Muscle layer of duodenum (tissue), 2 donors: ENCODE results near the gene KCNF1.

Experiments used
- H3K27ac ChIP-seq: one replicate; pipeline ENCODE4 v1.7.0; 2013; ENCODE audit warnings: mild to moderate bottlenecking, low read length
- H3K27me3 ChIP-seq: one replicate; pipeline ENCODE4 v1.7.0; 2013; ENCODE audit warnings: low read depth, mild to moderate bottlenecking, control low read depth, low read length
- H3K36me3 ChIP-seq, 2 donors: one replicate each; pipeline ENCODE4 v1.7.0; 2013; ENCODE audit warnings: low read length in 2 of 2, control low read depth in 1 of 2, mild to moderate bottlenecking in 1 of 2; ENCODE audit not compliant: insufficient read depth in 2 of 2, control insufficient read depth in 1 of 2
- H3K4me1 ChIP-seq, 2 donors: one replicate each; pipeline ENCODE4 v1.7.0; 2013; ENCODE audit warnings: low read length in 2 of 2, mild to moderate bottlenecking in 2 of 2, control low read depth in 1 of 2, moderate library complexity in 1 of 2; ENCODE audit not compliant: insufficient read depth in 2 of 2, control insufficient read depth in 1 of 2
- H3K4me3 ChIP-seq, 2 donors: one replicate each; pipeline ENCODE4 v1.7.0; 2013; ENCODE audit warnings: low read length in 2 of 2, low read depth in 1 of 2, mild to moderate bottlenecking in 1 of 2
- H3K9me3 ChIP-seq, 2 donors: one replicate each; pipeline ENCODE4 v1.7.0; 2013; ENCODE audit warnings: low read length in 2 of 2, control low read depth in 1 of 2, mild to moderate bottlenecking in 1 of 2; ENCODE audit not compliant: control insufficient read depth in 1 of 2
- donor health status: healthy.

The KCNF1 gene

DNA sequence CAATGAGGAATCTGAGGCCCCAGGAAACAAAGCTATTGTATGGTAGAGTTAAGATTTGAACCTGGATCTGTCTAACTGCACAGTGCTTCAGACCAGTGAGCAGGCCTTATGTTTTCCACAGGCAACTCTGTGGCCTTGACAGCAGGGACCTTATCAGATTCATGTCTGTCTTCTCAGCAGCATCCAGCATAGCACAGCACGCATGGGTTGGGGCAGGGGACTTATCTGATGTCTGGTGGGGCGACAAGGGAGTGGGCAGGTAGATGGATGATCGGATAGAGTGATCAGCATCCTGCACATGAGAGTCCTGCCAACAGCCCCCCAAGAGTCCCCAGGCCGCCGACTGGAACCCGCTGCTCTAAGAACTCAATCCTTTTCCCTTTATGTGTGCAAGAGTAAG lies 28.7 kb upstream of the KCNF1 start:
- H3K4me3 ChIP-seq: no peak overlapping the region
- H3K27ac ChIP-seq: no peak overlapping the region
- no peaks in the 10 kb centered on the region for H3K27me3 ChIP-seq
- H3K9me3 ChIP-seq: no peaks in the 10 kb centered on the region
- no peaks in the 10 kb centered on the region for H3K4me1 ChIP-seq
- H3K36me3 ChIP-seq: no peaks in the 10 kb centered on the region

DNA sequence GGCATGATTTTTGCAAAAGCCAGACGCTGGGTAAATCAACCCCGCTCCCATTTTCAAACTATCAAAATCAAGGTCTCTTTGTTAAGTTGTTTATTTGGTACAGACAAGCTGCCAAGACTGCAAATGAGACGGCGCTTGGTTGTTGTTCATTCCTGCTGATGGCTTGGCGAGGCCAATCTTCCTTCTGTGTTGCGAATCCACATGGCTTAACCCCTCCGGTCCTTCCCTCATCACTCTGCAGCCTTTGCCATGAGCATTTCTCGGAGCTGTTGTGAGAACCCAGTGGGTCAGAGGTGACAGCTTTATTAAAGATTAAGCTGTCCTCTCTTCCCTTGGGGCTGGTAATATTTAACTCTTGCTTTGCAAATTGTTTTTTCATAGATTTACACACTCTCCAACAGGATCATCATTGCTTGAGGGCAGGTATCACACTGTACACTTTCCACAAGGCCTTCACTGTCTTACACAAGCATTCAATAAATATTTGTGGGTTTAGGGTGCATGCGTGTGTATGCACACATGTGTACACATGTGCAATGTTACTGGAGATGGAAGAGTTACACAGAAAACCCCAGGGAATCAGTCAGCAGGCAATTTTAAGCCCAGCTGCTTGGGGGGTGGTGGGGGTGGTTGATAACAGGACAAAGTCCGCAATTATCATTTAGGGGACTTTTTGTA lies 27.8 kb upstream of the KCNF1 start:
- Histone ChIP-seq H3K36me3 (no peaks in the 10 kb centered on the region), H3K27ac (no peak overlapping the region), H3K4me3 (no peak overlapping the region), H3K4me1 (no peaks in the 10 kb centered on the region), H3K27me3 (peaks cover 4% of the 10 kb centered on the region), H3K9me3 (no peaks in the 10 kb centered on the region)

DNA sequence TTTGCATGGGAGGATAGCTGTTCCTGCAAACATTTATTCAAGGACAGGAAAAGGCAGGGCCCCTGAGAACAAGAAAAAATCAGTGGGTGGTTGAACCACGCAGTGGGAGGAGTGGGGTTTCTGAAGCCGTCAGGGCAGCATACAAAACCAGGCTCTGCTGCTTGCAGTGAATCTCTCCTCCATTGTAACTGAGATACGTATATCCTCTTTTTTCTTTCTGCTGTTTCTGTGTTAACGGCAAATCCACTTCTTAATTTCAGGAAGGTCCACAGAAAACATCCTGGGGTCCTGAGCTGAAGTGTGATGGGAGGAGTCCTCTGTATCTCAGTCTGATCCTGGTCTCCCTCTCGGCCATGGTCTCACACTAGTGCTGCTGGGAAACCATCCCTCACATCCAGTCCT lies 27.2 kb upstream of the KCNF1 start:
- Histone ChIP-seq H3K27me3 (peaks cover 4% of the 10 kb centered on the region), H3K27ac (no peak overlapping the region), H3K4me1 (no peaks in the 10 kb centered on the region), H3K36me3 (no peaks in the 10 kb centered on the region), H3K9me3 (no peaks in the 10 kb centered on the region), H3K4me3 (no peak overlapping the region)

DNA sequence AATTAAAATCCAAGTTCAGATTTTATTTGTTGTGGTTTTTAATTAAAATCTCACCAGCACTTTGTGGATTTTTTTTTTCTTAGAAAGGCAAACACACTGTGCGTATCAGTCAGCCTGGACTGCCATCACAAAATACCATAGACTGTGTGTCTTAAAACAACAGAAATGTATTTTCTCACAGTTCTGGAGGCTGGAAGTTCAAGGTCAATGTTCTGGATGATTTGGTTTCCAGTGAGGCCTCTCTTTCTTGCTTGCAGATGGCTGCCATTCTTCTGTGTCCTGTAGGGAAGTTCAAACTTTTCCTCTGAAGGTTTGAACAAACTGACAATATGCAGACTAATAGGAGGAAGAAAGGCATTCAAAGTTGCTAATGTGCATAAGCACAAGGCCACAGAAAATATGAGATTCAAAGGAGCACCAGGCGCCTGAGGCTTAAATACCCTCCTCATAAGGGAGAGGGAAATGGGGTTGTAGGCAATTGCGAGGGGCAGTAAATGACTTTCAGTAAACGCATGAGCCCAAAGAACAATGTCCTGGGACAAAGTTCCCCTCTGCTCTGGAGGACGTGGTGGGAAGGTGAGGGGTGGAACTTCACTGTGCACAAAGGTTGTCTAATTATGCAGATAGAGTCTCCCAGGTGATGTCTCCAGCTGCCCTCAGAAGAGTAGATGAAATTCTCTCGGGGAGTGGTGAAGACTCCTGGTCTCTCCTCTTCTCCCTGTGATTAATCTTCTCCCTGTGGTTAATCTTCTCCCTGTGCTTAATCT lies 26.5 kb upstream of the KCNF1 start:
- Histone ChIP-seq H3K27me3 (peaks cover 4% of the 10 kb centered on the region), H3K4me3 (no peak overlapping the region), H3K9me3 (no peaks in the 10 kb centered on the region), H3K27ac (no peak overlapping the region), H3K36me3 (no peaks in the 10 kb centered on the region), H3K4me1 (no peaks in the 10 kb centered on the region)

DNA sequence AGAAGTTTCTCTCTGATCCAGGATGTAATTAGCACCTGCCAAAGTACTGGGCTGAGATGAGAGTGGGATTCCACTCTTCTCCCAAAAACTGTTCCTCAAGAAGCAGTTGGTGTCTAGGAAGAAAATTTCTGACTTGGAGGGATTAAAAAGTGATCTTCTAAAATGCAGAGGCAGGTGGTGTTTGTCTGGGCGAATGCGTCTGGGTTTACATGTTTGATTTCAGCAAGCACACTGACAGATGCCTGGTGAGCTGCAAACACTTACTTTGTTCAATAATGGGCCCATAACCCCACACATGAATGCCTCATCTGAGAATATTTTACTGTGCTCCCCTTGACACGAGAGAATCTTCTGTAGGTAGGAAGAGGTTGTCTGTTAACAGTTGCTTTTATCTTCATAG lies 24.3 kb upstream of the KCNF1 start:
- Histone ChIP-seq H3K4me3 (no peak overlapping the region), H3K27me3 (peaks cover 4% of the 10 kb centered on the region), H3K27ac (no peak overlapping the region), H3K4me1 (no peaks in the 10 kb centered on the region), H3K9me3 (no peaks in the 10 kb centered on the region), H3K36me3 (no peaks in the 10 kb centered on the region)

DNA sequence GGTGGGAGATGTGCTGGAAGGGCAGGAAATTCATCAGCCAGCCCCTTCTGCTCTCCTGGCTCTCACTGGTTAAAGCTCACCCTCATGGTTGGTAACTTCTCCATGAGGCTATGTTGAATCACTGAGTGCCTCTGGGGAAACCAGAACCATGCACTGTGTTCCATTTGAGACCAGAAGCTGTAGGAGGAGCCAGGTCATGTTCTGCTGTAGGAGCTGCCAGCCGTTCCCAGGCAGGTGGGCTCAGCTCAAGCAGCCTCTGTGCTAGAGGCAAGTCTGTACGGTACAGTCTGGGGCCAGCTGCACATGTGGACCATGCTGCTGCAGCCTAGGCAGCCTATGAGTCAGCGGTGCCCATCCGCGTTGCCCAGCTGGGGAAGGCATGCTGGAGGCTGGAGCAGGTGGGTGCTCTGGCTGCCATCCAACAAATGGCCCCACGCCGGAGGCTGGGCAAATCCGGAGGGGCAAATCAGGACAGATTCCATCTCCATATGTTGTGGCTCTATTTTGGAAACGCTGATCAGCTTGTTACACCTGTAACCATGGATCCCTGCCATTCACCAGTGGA lies 22.0 kb upstream of the KCNF1 start:
- H3K27ac ChIP-seq: no peak overlapping the region
- H3K4me3 ChIP-seq: no peak overlapping the region
- no peaks in the 10 kb centered on the region for H3K4me1 ChIP-seq
- H3K36me3 ChIP-seq: no peaks in the 10 kb centered on the region
- H3K9me3 ChIP-seq: no peaks in the 10 kb centered on the region
- peaks cover 4% of the 10 kb centered on the region for H3K27me3 ChIP-seq

DNA sequence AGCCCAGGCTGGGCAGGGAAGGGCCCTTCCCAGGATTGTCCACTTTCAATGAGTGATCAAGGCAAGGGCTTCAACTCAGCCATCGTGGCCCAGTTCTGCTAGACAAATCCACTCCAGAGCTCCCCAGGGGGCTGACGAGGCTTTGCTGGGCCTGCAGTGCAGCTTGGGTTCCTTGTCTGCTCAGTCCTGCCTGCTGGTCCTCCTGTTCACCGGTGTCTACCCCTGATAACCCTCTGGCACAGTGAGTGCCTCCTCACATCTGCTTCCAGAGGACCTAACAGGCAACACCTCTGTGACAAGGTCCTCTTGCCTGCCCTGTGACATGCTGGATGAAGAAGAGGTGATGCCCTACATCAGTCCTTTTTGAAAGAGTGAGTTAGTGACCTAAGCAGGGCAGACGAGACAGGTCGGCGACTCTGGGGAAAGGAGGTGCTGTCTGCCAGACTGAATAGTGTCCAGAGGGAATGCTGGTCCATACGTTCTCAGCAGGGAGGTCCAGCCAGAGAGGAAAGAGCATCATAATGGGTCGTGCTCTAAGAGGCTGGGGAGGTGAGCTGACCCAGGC lies 20.9 kb upstream of the KCNF1 start:
- Histone ChIP-seq H3K4me3 (no peak overlapping the region), H3K9me3 (no peaks in the 10 kb centered on the region), H3K36me3 (no peaks in the 10 kb centered on the region), H3K4me1 (no peaks in the 10 kb centered on the region), H3K27ac (no peak overlapping the region), H3K27me3 (peaks cover 4% of the 10 kb centered on the region)

DNA sequence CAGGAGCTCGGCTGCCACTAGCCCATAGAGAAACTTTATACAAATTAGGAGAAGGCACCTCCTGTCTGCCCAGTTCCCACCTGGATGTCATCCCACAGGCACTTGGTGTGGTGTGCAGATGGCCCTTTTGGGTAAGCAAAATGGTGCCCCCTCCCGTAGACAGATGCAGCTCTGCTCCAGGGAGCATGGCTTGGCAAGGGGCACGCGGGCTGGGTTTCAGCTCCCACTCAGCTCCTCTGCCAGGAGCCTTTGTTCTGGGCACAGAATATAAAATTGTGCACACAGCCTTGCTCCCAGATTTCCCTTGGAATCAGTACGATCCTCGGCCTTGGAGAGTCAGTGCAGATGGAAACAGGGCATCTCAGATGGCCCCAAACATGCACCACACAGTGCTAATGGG lies 20.3 kb upstream of the KCNF1 start:
- no peaks in the 10 kb centered on the region for H3K4me1 ChIP-seq
- no peak overlapping the region for H3K27ac ChIP-seq
- no peaks in the 10 kb centered on the region for H3K9me3 ChIP-seq
- no peaks in the 10 kb centered on the region for H3K36me3 ChIP-seq
- H3K4me3 ChIP-seq: no peak overlapping the region
- peaks cover 4% of the 10 kb centered on the region for H3K27me3 ChIP-seq

DNA sequence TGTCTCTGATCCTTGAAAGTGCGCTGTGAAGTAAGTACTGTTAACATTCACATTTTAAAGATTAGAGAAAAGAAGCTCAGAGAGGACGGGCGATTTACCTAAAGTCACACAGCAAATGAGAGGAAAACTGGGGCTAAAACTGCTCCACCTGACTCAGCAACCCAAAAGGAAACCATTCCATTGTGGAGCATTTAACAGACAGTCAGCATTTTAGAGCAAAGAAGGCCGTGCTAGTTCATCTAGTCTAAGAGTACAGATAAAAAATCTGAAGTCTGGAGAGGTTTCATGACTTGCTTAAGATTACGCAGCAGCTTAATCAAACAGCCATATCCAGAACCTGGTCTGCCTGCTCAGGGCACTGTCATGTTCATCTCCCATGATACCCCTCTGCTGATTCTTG lies 19.9 kb upstream of the KCNF1 start:
- Histone ChIP-seq H3K36me3 (no peaks in the 10 kb centered on the region), H3K4me1 (no peaks in the 10 kb centered on the region), H3K9me3 (no peaks in the 10 kb centered on the region), H3K4me3 (no peak overlapping the region), H3K27me3 (peaks cover 4% of the 10 kb centered on the region), H3K27ac (no peak overlapping the region)

DNA sequence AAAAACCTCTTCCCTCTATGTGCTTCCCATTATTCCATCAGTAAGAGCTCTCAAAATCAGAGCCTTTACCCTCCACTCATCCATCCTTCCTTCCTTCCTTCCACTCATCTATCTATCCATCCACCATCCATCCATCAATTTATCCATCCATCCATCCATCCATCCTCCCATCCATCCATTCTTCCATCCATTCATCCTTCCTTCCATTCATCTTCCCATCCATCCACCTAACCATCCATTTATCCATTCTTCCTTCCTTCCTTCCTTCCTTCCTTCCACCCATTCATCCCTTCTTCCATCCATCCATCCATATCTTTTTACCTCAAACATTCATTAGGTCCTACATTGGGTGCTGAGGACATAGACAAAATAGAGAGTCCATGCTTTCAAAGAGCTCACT lies 19.4 kb upstream of the KCNF1 start:
- Histone ChIP-seq H3K36me3 (no peaks in the 10 kb centered on the region), H3K4me1 (no peaks in the 10 kb centered on the region), H3K4me3 (no peak overlapping the region), H3K9me3 (no peaks in the 10 kb centered on the region), H3K27ac (no peak overlapping the region), H3K27me3 (peaks cover 4% of the 10 kb centered on the region)

DNA sequence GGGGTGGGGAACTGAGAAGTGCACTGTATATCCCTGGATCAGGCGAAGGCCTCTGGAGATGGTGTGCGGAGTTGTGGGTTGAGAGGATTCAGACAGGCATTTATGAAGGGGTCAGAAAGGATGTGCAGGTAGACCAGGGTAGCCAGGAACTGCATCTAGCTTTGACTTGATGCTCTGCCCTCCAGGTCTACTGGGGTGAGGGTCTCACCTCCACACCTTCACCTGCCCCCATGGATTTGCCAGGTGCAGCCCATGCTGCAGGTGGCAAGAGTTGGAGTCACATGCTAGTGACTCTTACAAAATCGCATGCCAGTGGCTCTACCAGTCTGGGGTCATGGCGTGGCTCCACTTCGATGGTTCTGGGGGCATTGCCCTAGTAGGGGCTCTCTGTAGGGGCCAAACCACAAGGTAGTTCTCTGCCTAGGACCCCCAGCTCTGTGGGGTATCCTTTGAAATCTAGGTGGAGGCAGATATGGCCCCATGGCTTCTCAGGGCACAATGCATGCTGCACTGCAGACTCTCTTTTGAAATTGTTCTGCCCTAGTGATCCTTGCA lies 18.9 kb upstream of the KCNF1 start:
- Histone ChIP-seq H3K4me3 (no peak overlapping the region), H3K27ac (no peak overlapping the region), H3K9me3 (no peaks in the 10 kb centered on the region), H3K36me3 (no peaks in the 10 kb centered on the region), H3K4me1 (no peaks in the 10 kb centered on the region), H3K27me3 (peaks cover 4% of the 10 kb centered on the region)
